Activated gamma-delta T cell treated with anti-CD3 and anti-CD28 coated beads, Interleukin-2, amount 50 U/mL, for 16 hours (primary cell): ENCODE results near the gene PTPRH.
"Not testable (repeated sequence)": the region's sequence is repeated elsewhere in the genome, so short reads cannot be mapped to it uniquely, and the experiment has no call there.

Experiments
- DNase-seq: peaks from one replicate; pipeline ENCODE4 v3.0.0-alpha.2; 2020; ENCODE audit warnings: low read depth

PTPRH gene

GRCh38 chr19:55158423-55158822 lies 50.9 kb downstream of the PTPRH start:
- DNase-seq, result no peak

GRCh38 chr19:55157064-55157908 lies 52.0 kb downstream of the PTPRH start, which contains the start of gene TNNI3:
Gene TNNI3, minus strand, starts transcription at chr19:55157732. Its CDS starts 143 bp downstream, at chr19:55157589.
- no peak for DNase-seq

- DNase-seq, result no peak
Measured at GRCh38 chr19:55156202-55157063, 52.9 kb downstream of the PTPRH start.

GRCh38 chr19:55155784-55156183 lies 53.5 kb downstream of the PTPRH start:
- not testable (repeated sequence) for DNase-seq

GRCh38 chr19:55153652-55154264 lies 55.5 kb downstream of the PTPRH start:
- DNase-seq, result no peak

GRCh38 chr19:55152017-55152416 lies 57.3 kb downstream of the PTPRH start:
- DNase-seq, result no peak

GRCh38 chr19:55149078-55150003 lies 60.0 kb downstream of the PTPRH start, which contains the start of gene TNNT1:
Gene TNNT1, minus strand, starts transcription at chr19:55149206. Its CDS starts 2,049 bp downstream, at chr19:55147157.
- no peak for DNase-seq

- no peak for DNase-seq
Measured at GRCh38 chr19:55147545-55148251, 61.6 kb downstream of the PTPRH start.

GRCh38 chr19:55146705-55147273 lies 62.5 kb downstream of the PTPRH start:
- DNase-seq, result no peak

GRCh38 chr19:55146078-55146704 lies 63.1 kb downstream of the PTPRH start:
- no peak for DNase-seq

- no peak for DNase-seq
Measured at GRCh38 chr19:55145232-55145631, 64.1 kb downstream of the PTPRH start.

- no peak for DNase-seq
Measured at GRCh38 chr19:55141696-55142095, 67.6 kb downstream of the PTPRH start.

- DNase-seq, result no peak
Measured at GRCh38 chr19:55137915-55138314, 71.4 kb downstream of the PTPRH start.

GRCh38 chr19:55136399-55137102 lies 72.8 kb downstream of the PTPRH start:
- no peak for DNase-seq

GRCh38 chr19:55134736-55135135 lies 74.6 kb downstream of the PTPRH start:
- DNase-seq, result no peak

- DNase-seq, result no peak
Measured at GRCh38 chr19:55133639-55134444, 75.5 kb downstream of the PTPRH start.

GRCh38 chr19:55132453-55133129 lies 76.7 kb downstream of the PTPRH start:
- no peak for DNase-seq

- DNase-seq, result no peak
Measured at GRCh38 chr19:55131421-55131820, 77.9 kb downstream of the PTPRH start.
